Skeletal muscle tissue (tissue), 4 donors: ENCODE measurements around the gene SGMS1. TPM values are rescaled to one million over a fixed set of nuclear protein-coding genes. Genes with fewer than 3 reads are reported as not detected.

Experiments
- H3K27ac ChIP-seq: one replicate; pipeline ENCODE4 v1.7.0; 2013; ENCODE audit warnings: mild to moderate bottlenecking, low read depth, low read length, inconsistent platforms
- H3K27me3 ChIP-seq, 3 donors: one replicate each; pipeline ENCODE4 v1.7.0; 2013; ENCODE audit warnings: low read length in 3 of 3; ENCODE audit not compliant: control insufficient read depth in 3 of 3, insufficient read depth in 3 of 3
- H3K36me3 ChIP-seq, 3 donors: one replicate each; pipeline ENCODE4 v1.7.0; 2013; ENCODE audit warnings: low read length in 3 of 3; ENCODE audit not compliant: control insufficient read depth in 3 of 3, insufficient read depth in 3 of 3
- H3K4me1 ChIP-seq, 3 donors: one replicate each; pipeline ENCODE4 v1.7.0; 2013; ENCODE audit warnings: low read length in 3 of 3, mild to moderate bottlenecking in 3 of 3; ENCODE audit not compliant: control insufficient read depth in 3 of 3, insufficient read depth in 3 of 3
- H3K4me3 ChIP-seq, 3 donors: one replicate each; pipeline ENCODE4 v1.7.0; 2013; ENCODE audit warnings: low read length in 3 of 3
- H3K9ac ChIP-seq, 3 donors: one replicate each; pipeline ENCODE4 v1.7.0; 2013; ENCODE audit warnings: low read length in 3 of 3, mild to moderate bottlenecking in 3 of 3, moderate library complexity in 2 of 3, low read depth in 1 of 3
- H3K9me3 ChIP-seq, 3 donors: one replicate each; pipeline ENCODE4 v1.7.0; 2013; ENCODE audit warnings: low read length in 3 of 3; ENCODE audit not compliant: control insufficient read depth in 3 of 3
- total RNA-seq: library from RNA; depleted of rRNA; stranded (reverse); fragments of >200 nt; gene quantifications from one replicate; pipeline ENCODE4 v1.2.3, GENCODE V29; 2014
- donor health status: Osteomylitis.

SGMS1 gene
- total RNA-seq, 1 donor from 2014 or later = 62.6 TPM

DNA sequence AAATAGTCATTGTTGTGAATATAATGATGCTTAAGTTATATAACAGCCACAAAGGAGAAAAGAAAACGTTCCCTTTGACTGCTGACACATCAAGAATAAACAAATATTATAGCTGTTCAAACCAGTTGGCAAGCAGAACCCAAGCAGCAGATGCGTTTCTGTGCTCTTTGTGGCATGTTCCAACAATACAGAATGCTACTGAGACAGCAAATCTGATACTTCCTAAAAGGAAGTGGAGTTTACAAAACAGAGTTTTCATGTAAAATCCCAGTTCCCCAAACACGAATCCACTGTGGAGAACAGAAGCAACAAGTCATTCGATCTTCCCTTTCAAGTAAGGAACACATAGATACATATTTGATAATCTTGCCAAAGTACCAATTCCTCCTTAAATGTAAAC is 201.5 kb downstream of the SGMS1 start:
- H3K27ac ChIP-seq = peak overlapping the region; percentile 16
- H3K27me3 ChIP-seq = no peaks in the 10 kb centered on the region
- no peak overlapping the region for H3K4me3 ChIP-seq
- H3K9ac ChIP-seq = no peak overlapping the region
- no peaks in the 10 kb centered on the region for H3K36me3 ChIP-seq
- peaks cover 0 to 8% (median 0%) of the 10 kb centered on the region in 3 donors for H3K4me1 ChIP-seq
- H3K9me3 ChIP-seq = no peaks in the 10 kb centered on the region

- H3K9ac ChIP-seq = no peak overlapping the region
- peaks cover 0 to 8% (median 0%) of the 10 kb centered on the region in 3 donors for H3K4me1 ChIP-seq
- no peaks in the 10 kb centered on the region for H3K36me3 ChIP-seq
- no peak overlapping the region for H3K4me3 ChIP-seq
- H3K27me3 ChIP-seq = no peaks in the 10 kb centered on the region
- peak overlapping the region; percentile 16 for H3K27ac ChIP-seq
- H3K9me3 ChIP-seq = no peaks in the 10 kb centered on the region
Measured at GRCh38 chr10:50421026-50421719, 202.6 kb downstream of the SGMS1 start.

DNA sequence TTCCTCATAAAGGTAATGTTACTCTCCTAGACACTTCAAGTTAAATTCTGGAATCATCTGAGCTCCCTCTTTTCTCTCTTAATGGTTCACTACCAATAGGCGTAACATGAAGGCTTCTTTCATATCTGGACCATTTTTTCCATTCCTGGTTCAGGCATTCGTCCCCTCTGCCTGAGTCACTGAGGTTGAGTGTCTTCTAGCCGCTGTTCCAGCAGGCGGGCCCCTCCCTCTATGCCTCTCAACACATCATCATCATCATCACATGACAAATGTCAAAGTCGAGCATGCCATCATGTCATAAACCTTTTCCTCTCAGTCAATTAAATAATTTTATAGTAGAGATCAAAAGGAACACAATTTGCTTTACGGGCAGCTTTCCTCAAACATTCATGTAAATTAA is 203.6 kb downstream of the SGMS1 start:
- H3K4me3 ChIP-seq = no peak overlapping the region
- no peak overlapping the region for H3K27ac ChIP-seq
- H3K36me3 ChIP-seq = no peaks in the 10 kb centered on the region
- no peaks in the 10 kb centered on the region for H3K27me3 ChIP-seq
- no peak overlapping the region for H3K9ac ChIP-seq
- peaks cover 0 to 8% (median 0%) of the 10 kb centered on the region in 3 donors for H3K4me1 ChIP-seq
- no peaks in the 10 kb centered on the region for H3K9me3 ChIP-seq

GRCh38 chr10:50419756-50420155 is 204.0 kb downstream of the SGMS1 start:
- Histone ChIP-seq H3K9me3 (no peaks in the 10 kb centered on the region), H3K36me3 (no peaks in the 10 kb centered on the region), H3K9ac (no peak overlapping the region), H3K27me3 (no peaks in the 10 kb centered on the region), H3K4me3 (no peak overlapping the region), H3K27ac (no peak overlapping the region), H3K4me1 (peaks cover 0 to 8% (median 0%) of the 10 kb centered on the region in 3 donors)

- no peak overlapping the region for H3K4me3 ChIP-seq
- H3K9me3 ChIP-seq = no peaks in the 10 kb centered on the region
- no peak overlapping the region for H3K27ac ChIP-seq
- peaks cover 0 to 8% (median 0%) of the 10 kb centered on the region in 3 donors for H3K4me1 ChIP-seq
- no peaks in the 10 kb centered on the region for H3K36me3 ChIP-seq
- no peaks in the 10 kb centered on the region for H3K27me3 ChIP-seq
- H3K9ac ChIP-seq = no peak overlapping the region
Measured at GRCh38 chr10:50419091-50419490, 204.7 kb downstream of the SGMS1 start.

- Histone ChIP-seq H3K4me1 (peaks cover 0 to 8% (median 0%) of the 10 kb centered on the region in 3 donors), H3K36me3 (no peaks in the 10 kb centered on the region), H3K27ac (peak overlapping the region; percentile 67), H3K9me3 (no peaks in the 10 kb centered on the region), H3K27me3 (no peaks in the 10 kb centered on the region), H3K9ac (peak overlapping the region; percentile 61 to 83 (median 81)), H3K4me3 (peak overlapping the region; percentile 82 to 95 (median 85))
Measured at GRCh38 chr10:50417886-50418830, 205.6 kb downstream of the SGMS1 start.

GRCh38 chr10:50417486-50417885 is 206.3 kb downstream of the SGMS1 start:
- no peaks in the 10 kb centered on the region for H3K36me3 ChIP-seq
- no peaks in the 10 kb centered on the region for H3K9me3 ChIP-seq
- peaks cover 0 to 8% (median 0%) of the 10 kb centered on the region in 3 donors for H3K4me1 ChIP-seq
- peak overlapping the region; percentile 82 to 95 (median 85) for H3K4me3 ChIP-seq
- peak overlapping the region; percentile 61 to 83 (median 81) for H3K9ac ChIP-seq
- no peaks in the 10 kb centered on the region for H3K27me3 ChIP-seq
- peak overlapping the region; percentile 67 for H3K27ac ChIP-seq

- Histone ChIP-seq H3K9me3 (no peaks in the 10 kb centered on the region), H3K36me3 (no peaks in the 10 kb centered on the region), H3K27me3 (no peaks in the 10 kb centered on the region), H3K27ac (no peak overlapping the region), H3K4me1 (peaks cover 0 to 6% (median 0%) of the 10 kb centered on the region in 3 donors), H3K4me3 (peak overlapping the region in 2 of 3 donors; percentile 82 to 95), H3K9ac (no peak overlapping the region)
Measured at GRCh38 chr10:50416881-50417280, 206.9 kb downstream of the SGMS1 start.

DNA sequence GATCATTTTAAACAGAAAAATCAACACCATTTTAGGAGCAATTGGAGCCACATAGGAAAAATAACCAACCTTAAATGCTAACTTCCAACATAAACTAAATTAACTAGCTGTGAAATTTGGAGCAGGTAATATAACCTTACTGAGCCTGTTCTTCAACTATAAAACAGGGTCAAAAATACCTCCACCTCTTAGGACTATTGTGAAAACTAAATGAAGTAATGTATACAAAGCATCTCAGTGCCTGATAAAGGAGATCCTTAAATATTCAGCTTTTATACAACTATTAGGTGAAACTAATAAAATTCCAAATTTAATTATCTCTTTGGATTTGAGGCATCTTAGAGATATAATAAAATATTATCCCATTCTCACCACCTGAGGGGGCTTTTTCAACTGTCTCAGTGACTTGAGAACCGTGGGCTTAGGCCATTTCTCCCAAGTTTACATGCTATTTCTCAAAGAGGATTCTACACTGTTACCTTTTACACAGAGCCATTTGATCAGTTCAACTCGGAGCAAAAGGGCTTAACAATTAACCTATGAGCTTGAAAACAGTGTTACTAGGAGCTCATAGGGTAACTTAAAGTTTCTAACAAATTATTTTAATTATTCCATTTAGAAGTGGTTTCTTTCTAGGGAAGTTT is 207.5 kb downstream of the SGMS1 start:
- Histone ChIP-seq H3K27ac (no peak overlapping the region), H3K9me3 (no peaks in the 10 kb centered on the region), H3K4me3 (peak overlapping the region in 1 of 3 donors; percentile 95), H3K9ac (no peak overlapping the region), H3K36me3 (no peaks in the 10 kb centered on the region), H3K27me3 (no peaks in the 10 kb centered on the region), H3K4me1 (peaks cover 0 to 6% (median 0%) of the 10 kb centered on the region in 3 donors)
